Putamen (tissue), 1 donor: ENCODE measurements around the gene TELO2.
"Not testable (repeated sequence)": the region's sequence is repeated elsewhere in the genome, so short reads cannot be mapped to it uniquely, and the experiment has no call there.

Experiments used
- DNase-seq: peaks from one replicate; pipeline ENCODE4 v3.0.0-alpha.2; 2016; ENCODE audit warnings: low spot score

Gene TELO2

GRCh38 chr16:1475552-1476114, 17.5 kb upstream of the TELO2 start:
- no peak for DNase-seq

- no peak for DNase-seq
Measured at GRCh38 chr16:1477033-1477432, 16.1 kb upstream of the TELO2 start.

- not testable (repeated sequence) for DNase-seq
Measured at GRCh38 chr16:1478937-1479336, 14.2 kb upstream of the TELO2 start.

- DNase-seq = no peak
Measured at GRCh38 chr16:1481906-1482835, 11.0 kb upstream of the TELO2 start.

- DNase-seq = no peak
Measured at GRCh38 chr16:1485847-1486496, 7.2 kb upstream of the TELO2 start.

- DNase-seq = no peak
Measured at GRCh38 chr16:1486551-1487390, 6.4 kb upstream of the TELO2 start.

- no peak for DNase-seq
Measured at GRCh38 chr16:1487395-1488053, 5.6 kb upstream of the TELO2 start.

- no peak for DNase-seq
Measured at GRCh38 chr16:1488054-1488601, 5.0 kb upstream of the TELO2 start.

GRCh38 chr16:1488619-1489018, 4.5 kb upstream of the TELO2 start, which contains the start of gene PTX4:
PTX4 (minus strand) TSS chr16:1488944; CDS start chr16:1488909, 35 bp downstream.
- no peak for DNase-seq

GRCh38 chr16:1489077-1489476, 4.1 kb upstream of the TELO2 start:
- no peak for DNase-seq

GRCh38 chr16:1491327-1491726, 1.8 kb upstream of the TELO2 start:
- DNase-seq = no peak

GRCh38 chr16:1492082-1492922, 858 bp upstream of the TELO2 start:
- no peak for DNase-seq

- no peak for DNase-seq
Measured at GRCh38 chr16:1493746-1494094, 560 bp downstream of the TELO2 start.

GRCh38 chr16:1494129-1494640, 1.0 kb downstream of the TELO2 start:
- no peak for DNase-seq

- DNase-seq = no peak
Measured at GRCh38 chr16:1494711-1495110, 1.6 kb downstream of the TELO2 start.

- no peak for DNase-seq
Measured at GRCh38 chr16:1495211-1495888, 2.2 kb downstream of the TELO2 start.

- DNase-seq = no peak
Measured at GRCh38 chr16:1495889-1496262, 2.7 kb downstream of the TELO2 start.

GRCh38 chr16:1496464-1496863, 3.3 kb downstream of the TELO2 start:
- DNase-seq = no peak

- no peak for DNase-seq
Measured at GRCh38 chr16:1497014-1497598, 3.9 kb downstream of the TELO2 start.
